Panc1 (cell line): ENCODE results near the gene MTA1. TPM values are rescaled to one million over a fixed set of nuclear protein-coding genes. Genes with fewer than 3 reads are reported as not detected.

ENCODE experiments used
- ATAC-seq: fragments of 200-7000 bp; cut with Tn5 transposase; 2 replicates; pipeline ENCODE4 v1.9.1; 2020; ENCODE audit warnings: mild to moderate bottlenecking, moderate library complexity
- BruUV-seq: library from RNA; stranded (reverse); fragments of 400-500 nt; replicated peaks from 2 replicates; lab custom pipeline; 2021; lab: Mats Ljungman, UMichigan
- CTCF ChIA-PET: fragments of 300-600 bp; sonication (Branson Sonifier 250); formaldehyde crosslinking; loops from one replicate; lab custom pipeline; 2022; ENCODE audit warnings: antibody characterized with exemption; lab: Charles Lee
- POLR2A ChIA-PET: fragments of 300-600 bp; sonication (Branson Sonifier 250); formaldehyde crosslinking; loops from one replicate; lab custom pipeline; 2022; ENCODE audit warnings: antibody characterized with exemption; lab: Charles Lee
- DNase-seq: peaks from one replicate; pipeline ENCODE4 v3.0.0-alpha.2; 2010; ENCODE audit warnings: low read depth, low spot score
- H3K27ac ChIP-seq: 2 replicates; pipeline ENCODE4 v1.5.1; 2011; ENCODE audit warnings: mild to moderate bottlenecking, low read length, inconsistent platforms
- H3K27me3 ChIP-seq: fragments of 200-500 bp; sonication (Bioruptor generic); 2 replicates; pipeline ENCODE4 v1.6.0; 2014; ENCODE audit warnings: low read length, inconsistent platforms; ENCODE audit not compliant: control insufficient read depth, insufficient read depth
- H3K36me3 ChIP-seq: fragments of 200-500 bp; sonication (Bioruptor generic); 2 replicates; pipeline ENCODE4 v1.5.1; 2014; ENCODE audit warnings: inconsistent platforms, mild to moderate bottlenecking, low read length, moderate library complexity; ENCODE audit not compliant: control insufficient read depth, insufficient read depth
- H3K4me1 ChIP-seq: 2 replicates; pipeline ENCODE4 v1.5.1; 2011; ENCODE audit warnings: inconsistent platforms, mild to moderate bottlenecking, low read length, moderate library complexity; ENCODE audit not compliant: control insufficient read depth, insufficient read depth
- H3K4me3 ChIP-seq, 2 experiments: 2 replicates each; pipeline ENCODE4 v1.5.1; 2011 to 2012; ENCODE audit warnings: low read depth in 2 of 2, low read length in 2 of 2, mild to moderate bottlenecking in 2 of 2, inconsistent platforms in 1 of 2, moderate library complexity in 1 of 2
- H3K9me3 ChIP-seq: fragments of 200-500 bp; sonication (Bioruptor generic); 2 replicates; pipeline ENCODE4 v1.5.1; 2014; ENCODE audit warnings: low read depth, mild to moderate bottlenecking, inconsistent platforms, low read length, moderate library complexity; ENCODE audit not compliant: control insufficient read depth, insufficient read depth
- CTCF ChIP-seq: fragments of 450-650 bp; IDR thresholded peaks from 2 replicates; pipeline ENCODE4 v1.5.1; 2017; ENCODE audit warnings: mild to moderate bottlenecking
- POLR2AphosphoS5 ChIP-seq: IDR thresholded peaks from 2 replicates; pipeline ENCODE4 v1.6.1; 2012; ENCODE audit warnings: mild to moderate bottlenecking, low read depth, low read length, moderate library complexity
- REST ChIP-seq, 2 experiments: IDR thresholded peaks; 2 replicates each; pipeline ENCODE4 v1.6.1; 2011 to 2012; ENCODE audit warnings: low read depth in 2 of 2, control low read depth in 1 of 2, low read length in 1 of 2, mild to moderate bottlenecking in 1 of 2, moderate library complexity in 1 of 2; ENCODE audit not compliant: insufficient read depth in 1 of 2
- SIN3A ChIP-seq: IDR thresholded peaks from 2 replicates; pipeline ENCODE4 v1.6.1; 2012; ENCODE audit warnings: low read depth, mild to moderate bottlenecking, low read length, moderate library complexity, borderline replicate concordance; ENCODE audit not compliant: insufficient read depth
- TCF7L2 ChIP-seq: IDR thresholded peaks from 2 replicates; pipeline ENCODE4 v1.6.1; 2011; ENCODE audit warnings: mild to moderate bottlenecking, low read depth, low read length, inconsistent platforms
- in situ Hi-C: cut with HindIII; loops from 2 replicates; pipeline ENCODE4 v1.10.0; 2016; ENCODE audit warnings: low sequenced_read_pairs, low pct_unique_long_range_greater_than_20kb
- intact Hi-C: fragments of 100-400 bp; cut with micrococcal nuclease; formaldehyde crosslinking; loops from one replicate; pipeline ENCODE4 v1.10.0; 2022; ENCODE audit not compliant: unreplicated experiment
- total RNA-seq: library from RNA; stranded (reverse); gene quantifications from one replicate; pipeline ENCODE4 v1.2.1, GENCODE V29; 2021; ENCODE audit not compliant: unreplicated experiment

The MTA1 gene
- total RNA-seq, 1 experiment from 2014 or later = 105 TPM

- POLR2A ChIA-PET = interaction anchor here (0.6 kb wide), 1 partner anchor 467 kb away, joined by 4 read pairs; no protein-coding TSS in a partner anchor
- no peak for DNase-seq
- intact Hi-C loops = no loop called here
Measured at GRCh38 chr14:105430565-105430964, 10.9 kb downstream of the MTA1 start.

GRCh38 chr14:105431256-105431655 lies 11.6 kb downstream of the MTA1 start:
- Histone ChIP-seq H3K4me3 (no peak overlapping the region), H3K27me3 (no peaks in the 10 kb centered on the region), H3K27ac (no peak overlapping the region), H3K4me1 (peaks cover 3% of the 10 kb centered on the region; the same call in 1 of the 2 replicates), H3K9me3 (no peaks in the 10 kb centered on the region), H3K36me3 (no peaks in the 10 kb centered on the region)
- TF ChIP-seq POLR2AphosphoS5 (no peak), CTCF (no peak), SIN3A (no peak), REST (IDR thresholded peaks at IDR 0.05; ENCODE audit: insufficient read depth in 1 of 2, low read depth in 2 of 2, low read length in 1 of 2) (no peak), TCF7L2 (no peak)
- no TSS peak for BruUV-seq
- intact Hi-C loops = no loop called here
- POLR2A ChIA-PET = interaction anchor here (0.6 kb wide), 1 partner anchor 467 kb away, joined by 4 read pairs; no protein-coding TSS in a partner anchor
- no peak for ATAC-seq
- CTCF ChIA-PET = no interaction called here
- in situ Hi-C loops = no loop called here
- no peak for DNase-seq

More at GRCh38 chr14:105430565-105430964, 10.9 kb downstream of the MTA1 start:
- Histone ChIP-seq H3K36me3 (no peaks in the 10 kb centered on the region), H3K4me1 (peaks cover 3% of the 10 kb centered on the region; the same call in 1 of the 2 replicates), H3K27me3 (no peaks in the 10 kb centered on the region), H3K27ac (no peak overlapping the region), H3K4me3 (no peak overlapping the region), H3K9me3 (no peaks in the 10 kb centered on the region)
- BruUV-seq = no TSS peak
- no peak for ATAC-seq
- CTCF ChIA-PET = interaction anchor here (0.6 kb wide), 1 partner anchor 58 kb away, joined by 4 read pairs; no protein-coding TSS in a partner anchor
- TF ChIP-seq REST (IDR thresholded peaks at IDR 0.05; ENCODE audit: insufficient read depth in 1 of 2, low read depth in 2 of 2, low read length in 1 of 2) (no peak), TCF7L2 (no peak), SIN3A (no peak), CTCF (no peak), POLR2AphosphoS5 (no peak)
- in situ Hi-C loops = no loop called here
